Measurements from ENCODE around the gene DENND2A.

DNA sequence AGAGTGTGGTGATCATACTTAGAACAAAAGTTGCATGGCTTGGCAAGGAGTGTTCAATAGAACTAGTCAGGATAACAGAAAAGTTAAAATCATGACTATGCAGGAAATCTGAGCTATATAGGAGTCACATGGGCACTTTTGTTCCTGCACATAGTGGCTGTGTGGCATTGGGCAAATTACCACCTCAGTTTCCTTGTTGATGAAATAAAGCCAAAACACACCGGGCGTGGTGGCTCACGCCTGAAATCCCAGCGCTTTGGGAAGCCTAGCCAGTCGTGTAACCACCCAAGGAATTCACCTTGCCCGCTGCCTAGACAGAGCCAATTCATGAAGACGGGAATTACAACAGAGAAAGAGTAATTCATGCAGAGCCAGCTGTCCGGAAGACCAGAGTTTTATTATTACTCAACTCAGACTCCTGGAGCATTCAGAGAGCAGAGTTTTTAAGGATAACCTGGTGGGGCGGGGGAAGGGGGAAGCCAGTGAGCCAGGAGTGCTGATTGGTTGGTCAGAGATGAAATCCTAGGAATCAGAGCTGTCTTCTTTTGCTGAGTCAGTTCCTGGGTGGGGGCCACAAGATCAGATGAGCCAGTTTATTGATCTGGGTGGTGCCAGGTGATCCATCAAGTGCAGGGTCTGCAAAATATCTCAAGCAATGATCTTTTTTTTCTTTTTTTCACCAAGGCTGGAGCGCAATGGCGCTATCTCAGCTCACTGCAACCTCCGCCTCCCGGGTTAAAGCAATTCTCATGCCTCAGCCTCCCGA is 154.9 kb downstream of the DENND2A start:
- TF ChIP-seq YY1 (IDR thresholded peaks at IDR 0.05; ENCODE audit: insufficient read depth, insufficient read length) (no peak), ZNF274 (IDR thresholded peaks at IDR 0.05; ENCODE audit: low read depth, low read length) (no peak), SUZ12 (IDR thresholded peaks at IDR 0.05; ENCODE audit: extremely low read depth, insufficient read depth, insufficient read length) (no peak)
